Caki2 (cell line): Measurements from ENCODE around the gene MCUR1. TPM values are rescaled to one million over a fixed set of nuclear protein-coding genes. Genes with fewer than 3 reads are reported as not detected.

Experiments used
- DNase-seq: peaks from one replicate; pipeline ENCODE4 v3.0.0-alpha.2; 2015; ENCODE audit warnings: low read depth
- in situ Hi-C: cut with HindIII; loops from 2 replicates; pipeline ENCODE4 v1.10.0; 2016; ENCODE audit warnings: low sequenced_read_pairs, low pct_unique_long_range_greater_than_20kb, mixed read lengths
- total RNA-seq: library from RNA; depleted of rRNA; stranded (reverse); fragments of >200 nt; shearing (Covaris generic); gene quantifications from 2 replicates; pipeline ENCODE4 v1.2.3, GENCODE V29; 2014; ENCODE audit warnings: low replicate concordance; rRNA removed

MCUR1 gene
- total RNA-seq, 1 experiment from 2014 or later = 21.6 TPM

DNA sequence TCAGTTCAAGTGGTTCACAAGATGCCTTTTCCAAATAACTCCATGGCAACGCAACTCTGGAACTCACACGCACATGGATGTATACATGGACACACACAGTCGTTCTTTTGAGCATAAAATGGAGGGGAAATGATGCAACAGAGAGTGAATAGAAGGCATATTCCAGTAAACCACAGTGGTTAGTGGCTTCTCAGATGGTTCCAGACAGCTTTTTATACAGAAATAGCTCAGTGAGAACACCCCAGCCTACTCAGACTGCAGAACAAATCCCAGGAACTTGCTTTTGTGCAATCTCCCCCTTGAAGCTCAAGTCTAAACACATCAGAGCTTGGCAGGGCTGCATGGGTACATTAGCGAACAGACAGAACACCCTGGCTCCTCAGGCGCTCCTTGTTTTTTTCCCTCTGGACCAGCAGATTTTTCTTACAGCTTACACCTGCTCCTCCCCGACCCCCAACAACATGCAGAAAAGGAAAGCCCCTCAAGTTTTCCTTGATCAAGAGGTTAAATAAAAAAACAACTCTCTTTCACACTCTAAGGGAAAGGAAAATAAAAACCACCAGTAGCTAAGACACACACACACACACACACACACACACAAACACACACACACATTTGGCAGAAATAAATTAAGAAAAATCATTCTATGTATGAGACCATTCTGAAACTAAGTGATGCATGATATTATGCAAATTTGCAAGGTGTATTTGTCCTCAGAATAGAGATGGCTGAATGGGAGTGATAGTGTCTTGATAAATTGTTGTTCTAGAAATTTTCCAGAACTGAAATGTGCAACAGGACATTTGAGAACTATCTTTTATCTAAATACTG, 51.5 kb downstream of the MCUR1 start:
- in situ Hi-C loops = no loop called here
- DNase-seq = no peak

GRCh38 chr6:13761361-13762036, 52.9 kb downstream of the MCUR1 start:
- DNase-seq = no peak
- in situ Hi-C loops = no loop called here

DNA sequence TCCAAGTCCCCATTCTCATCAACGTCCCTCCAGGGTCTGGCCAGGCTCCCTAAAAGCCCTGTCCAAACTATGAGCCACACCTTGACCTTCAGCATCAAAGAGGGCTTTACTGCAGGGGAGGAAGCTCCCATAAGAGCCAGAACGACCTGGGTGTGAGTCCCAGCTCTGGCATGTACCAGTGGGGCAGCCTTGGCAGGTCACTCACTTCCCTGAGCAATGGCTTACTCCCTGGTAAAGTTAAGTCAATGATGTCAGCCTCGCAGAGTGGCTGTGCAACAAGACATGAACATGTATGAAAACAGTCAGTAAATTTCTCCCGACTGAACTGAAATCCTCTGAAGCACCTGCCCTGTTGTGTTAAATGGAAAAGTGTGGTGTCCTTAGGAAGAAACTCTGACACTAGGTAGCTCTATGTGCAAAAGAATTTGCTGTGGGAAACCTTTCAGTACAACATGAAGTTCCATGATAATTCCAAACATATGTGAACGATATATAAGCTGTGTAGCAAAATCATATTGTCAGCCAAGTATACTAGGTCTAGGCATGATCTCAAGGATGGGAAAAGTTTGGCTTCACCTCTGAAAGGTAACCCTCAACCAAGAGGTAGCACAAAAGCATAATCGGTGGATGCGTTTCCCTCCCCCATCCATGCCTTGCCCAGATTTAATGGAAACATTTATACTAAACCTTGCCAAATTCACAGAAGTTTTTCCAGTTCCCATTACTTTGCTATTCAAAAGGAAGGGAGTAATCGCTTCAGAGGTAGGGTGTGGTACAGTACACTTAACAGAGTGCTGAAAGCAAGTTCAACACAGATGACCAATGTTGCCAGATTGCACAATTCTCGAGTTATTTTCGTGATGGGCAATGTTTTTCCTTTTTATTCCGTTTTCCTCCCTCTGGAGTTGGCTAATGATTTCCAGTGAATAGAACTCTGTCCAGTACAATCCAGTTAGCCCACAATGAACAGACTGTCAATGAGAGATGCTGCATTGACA, 53.8 kb downstream of the MCUR1 start:
- no peak for DNase-seq
- in situ Hi-C loops = no loop called here

GRCh38 chr6:13759025-13759424, 55.3 kb downstream of the MCUR1 start:
- in situ Hi-C loops = no loop called here
- DNase-seq = no peak

GRCh38 chr6:13754644-13755043, 59.7 kb downstream of the MCUR1 start:
- DNase-seq = no peak
- in situ Hi-C loops = no loop called here

DNA sequence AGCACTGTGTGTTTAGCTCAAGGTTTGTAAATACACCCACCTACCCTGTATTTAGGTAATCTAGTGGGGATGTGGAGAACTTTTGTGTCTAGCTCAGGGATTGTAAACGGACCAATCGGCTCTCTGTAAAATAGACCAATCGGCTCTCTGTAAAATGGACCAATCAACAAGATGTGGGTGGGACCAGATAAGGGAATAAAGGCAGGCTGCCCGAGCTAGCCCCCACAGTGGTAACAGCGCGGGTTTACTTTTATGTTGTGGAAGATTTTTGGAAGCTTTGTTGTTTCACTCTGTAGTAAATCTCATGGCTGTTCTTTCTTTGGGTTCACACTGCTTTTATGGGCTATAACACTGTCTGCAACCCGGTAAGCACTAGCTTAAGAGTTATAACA, 70.6 kb downstream of the MCUR1 start:
- DNase-seq = no peak
- in situ Hi-C loops = no loop called here

DNA sequence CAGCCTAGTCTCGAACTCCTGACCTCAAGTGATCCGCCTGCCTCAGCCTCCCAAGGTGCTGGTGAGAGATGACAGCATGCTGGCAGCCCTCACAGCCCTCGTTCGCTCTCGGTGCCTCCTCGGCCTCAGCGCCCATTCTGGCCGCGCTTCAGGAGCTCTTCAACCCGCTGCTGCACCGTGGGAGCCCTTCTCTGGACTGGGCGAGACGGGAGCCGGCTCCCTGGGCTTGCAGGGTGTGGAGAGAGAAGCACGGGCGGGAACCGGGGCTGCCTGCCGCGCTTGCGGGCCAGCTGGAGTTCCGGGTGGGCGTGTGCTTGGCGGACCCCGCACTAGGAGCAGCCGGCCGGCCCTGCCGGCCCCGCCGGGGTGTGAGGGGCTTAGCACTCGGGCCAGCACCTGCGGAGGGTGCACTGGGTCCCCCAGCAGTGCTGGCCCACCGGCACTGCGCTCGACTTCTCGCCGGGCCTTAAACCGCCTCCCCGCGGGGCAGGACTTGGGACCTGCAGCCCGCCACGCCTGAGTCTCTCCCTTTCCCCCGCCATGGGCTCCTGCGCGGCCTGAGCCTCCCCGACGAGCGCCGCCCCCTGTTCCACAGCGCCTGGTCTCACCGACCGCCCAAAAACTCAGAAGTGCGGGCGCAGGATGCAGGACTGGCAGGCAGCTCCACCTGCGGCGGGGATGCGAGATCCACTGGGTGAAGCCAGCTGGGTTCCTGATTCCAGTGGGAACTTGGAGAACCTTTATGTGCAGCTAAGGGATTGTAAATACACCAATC, 71.2 kb downstream of the MCUR1 start:
- in situ Hi-C loops = no loop called here
- DNase-seq = no peak

DNA sequence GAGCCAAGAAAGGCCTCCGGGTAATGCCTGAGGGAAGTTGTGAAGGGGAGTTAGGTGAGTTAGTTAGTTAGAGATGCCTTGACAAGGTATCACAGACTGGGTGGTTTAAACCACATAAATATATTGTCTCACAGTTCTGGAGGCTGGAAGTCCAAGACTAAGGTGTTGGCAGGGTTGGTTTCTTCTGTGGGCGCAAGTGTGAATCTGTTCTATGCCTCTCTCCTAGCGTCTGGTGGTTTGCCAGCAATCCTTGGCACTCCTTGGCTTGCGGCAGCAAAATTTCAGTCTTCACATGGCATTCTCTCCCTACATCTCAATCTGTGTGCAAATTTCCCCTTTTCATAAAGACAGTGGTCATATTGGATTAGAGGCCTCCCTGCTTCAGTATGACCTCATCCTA, 73.0 kb downstream of the MCUR1 start:
- no peak for DNase-seq
- in situ Hi-C loops = no loop called here

Other genes with a start within 250 kb of the MCUR1 start
- 20.1 and 31.6 TPM in 2 replicates for gene SIRT5, start 240.0 kb downstream of the MCUR1 start, total RNA-seq
- 138 and 143 TPM in 2 replicates for gene NOL7, start 199.2 kb downstream of the MCUR1 start, total RNA-seq
- gene RANBP9, start 102.7 kb downstream of the MCUR1 start, total RNA-seq = 16.4 and 27.6 TPM in 2 replicates
- 0.10 TPM in 1 of 2 replicates, not detected in the other for gene RNF182, start 110.4 kb upstream of the MCUR1 start, total RNA-seq